ENCODE measurements around the gene PM20D1.

DNA sequence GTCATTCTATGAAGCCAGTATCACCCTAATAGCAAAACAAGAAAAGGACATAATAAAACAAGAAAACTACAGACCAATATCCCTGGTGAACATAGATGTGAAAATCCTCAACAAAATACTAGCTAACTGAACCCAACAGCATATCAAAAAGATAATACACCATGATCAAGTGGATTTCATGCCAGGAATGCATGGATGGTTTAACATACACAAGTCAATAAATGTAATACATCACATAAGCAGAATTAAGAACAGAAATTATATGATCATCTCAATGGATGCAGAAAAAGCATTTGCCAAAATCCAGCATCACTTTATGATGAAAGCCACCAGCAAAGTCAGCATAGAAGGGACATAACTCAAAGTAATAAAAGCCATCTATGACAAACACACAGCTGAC lies 6.5 kb upstream of the PM20D1 start:
- TF ChIP-seq, protein P1, sequence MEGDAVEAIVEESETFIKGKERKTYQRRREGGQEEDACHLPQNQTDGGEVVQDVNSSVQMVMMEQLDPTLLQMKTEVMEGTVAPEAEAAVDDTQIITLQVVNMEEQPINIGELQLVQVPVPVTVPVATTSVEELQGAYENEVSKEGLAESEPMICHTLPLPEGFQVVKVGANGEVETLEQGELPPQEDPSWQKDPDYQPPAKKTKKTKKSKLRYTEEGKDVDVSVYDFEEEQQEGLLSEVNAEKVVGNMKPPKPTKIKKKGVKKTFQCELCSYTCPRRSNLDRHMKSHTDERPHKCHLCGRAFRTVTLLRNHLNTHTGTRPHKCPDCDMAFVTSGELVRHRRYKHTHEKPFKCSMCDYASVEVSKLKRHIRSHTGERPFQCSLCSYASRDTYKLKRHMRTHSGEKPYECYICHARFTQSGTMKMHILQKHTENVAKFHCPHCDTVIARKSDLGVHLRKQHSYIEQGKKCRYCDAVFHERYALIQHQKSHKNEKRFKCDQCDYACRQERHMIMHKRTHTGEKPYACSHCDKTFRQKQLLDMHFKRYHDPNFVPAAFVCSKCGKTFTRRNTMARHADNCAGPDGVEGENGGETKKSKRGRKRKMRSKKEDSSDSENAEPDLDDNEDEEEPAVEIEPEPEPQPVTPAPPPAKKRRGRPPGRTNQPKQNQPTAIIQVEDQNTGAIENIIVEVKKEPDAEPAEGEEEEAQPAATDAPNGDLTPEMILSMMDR (conservative IDR thresholded peaks at IDR 0.05), result no peak
- no peak for TF ChIP-seq EZH2 (IDR thresholded peaks at IDR 0.05; ENCODE audit: low read depth)
